ENCODE measurements around the gene PRSS53. TPM values are rescaled to one million over a fixed set of nuclear protein-coding genes. Genes with fewer than 3 reads are reported as not detected.

PRSS53 gene
- total RNA-seq, 1 donor from 2014 or later = 4.4 TPM

DNA sequence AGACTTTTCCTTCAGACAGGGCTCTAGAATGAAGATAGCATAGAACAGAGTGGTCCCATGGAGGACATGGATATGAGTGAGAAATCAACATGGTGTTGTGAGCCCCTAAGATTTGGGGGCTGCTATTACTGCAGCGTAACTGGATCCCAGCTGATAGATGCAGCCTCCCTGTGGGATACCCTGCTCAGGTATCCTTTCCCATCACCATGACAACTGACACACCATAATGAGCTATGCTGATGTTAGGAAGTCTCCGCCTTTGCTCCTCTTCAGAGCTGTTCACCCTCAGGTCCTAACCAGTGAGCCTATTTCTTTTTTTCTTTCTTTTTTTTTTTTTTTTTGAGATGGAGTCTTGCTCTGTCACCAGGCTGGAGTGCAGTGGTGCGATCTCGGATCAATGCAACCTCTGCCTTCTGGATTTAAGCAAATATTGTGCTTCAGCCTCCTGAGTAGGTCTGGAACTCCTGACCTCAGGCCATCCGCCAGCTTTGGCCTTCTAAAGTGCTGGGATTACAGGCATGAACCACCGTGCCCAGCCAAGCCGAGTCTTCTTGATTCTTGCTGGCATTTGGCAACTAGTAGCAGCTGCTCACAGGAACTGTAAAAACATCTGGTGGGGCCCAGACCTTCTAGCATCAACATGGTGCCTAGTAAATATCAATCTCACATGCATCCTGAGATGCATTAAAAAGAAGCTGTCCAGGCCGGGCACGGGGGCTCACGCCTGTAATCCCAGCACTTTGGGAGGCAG is 38.3 kb downstream of the PRSS53 start:
- Mint-ChIP-seq H3K36me3 (ENCODE audit: low read depth) (no peaks in the 10 kb centered on the region), H3K4me1 (no peaks in the 10 kb centered on the region), H3K27me3 (ENCODE audit: low read depth) (peaks cover 2% of the 10 kb centered on the region), H3K4me3 (no peak overlapping the region), H3K27ac (ENCODE audit: unreplicated experiment) (no peak overlapping the region), H3K9me3 (peaks cover 2% of the 10 kb centered on the region)
- TF ChIP-seq, protein P1, sequence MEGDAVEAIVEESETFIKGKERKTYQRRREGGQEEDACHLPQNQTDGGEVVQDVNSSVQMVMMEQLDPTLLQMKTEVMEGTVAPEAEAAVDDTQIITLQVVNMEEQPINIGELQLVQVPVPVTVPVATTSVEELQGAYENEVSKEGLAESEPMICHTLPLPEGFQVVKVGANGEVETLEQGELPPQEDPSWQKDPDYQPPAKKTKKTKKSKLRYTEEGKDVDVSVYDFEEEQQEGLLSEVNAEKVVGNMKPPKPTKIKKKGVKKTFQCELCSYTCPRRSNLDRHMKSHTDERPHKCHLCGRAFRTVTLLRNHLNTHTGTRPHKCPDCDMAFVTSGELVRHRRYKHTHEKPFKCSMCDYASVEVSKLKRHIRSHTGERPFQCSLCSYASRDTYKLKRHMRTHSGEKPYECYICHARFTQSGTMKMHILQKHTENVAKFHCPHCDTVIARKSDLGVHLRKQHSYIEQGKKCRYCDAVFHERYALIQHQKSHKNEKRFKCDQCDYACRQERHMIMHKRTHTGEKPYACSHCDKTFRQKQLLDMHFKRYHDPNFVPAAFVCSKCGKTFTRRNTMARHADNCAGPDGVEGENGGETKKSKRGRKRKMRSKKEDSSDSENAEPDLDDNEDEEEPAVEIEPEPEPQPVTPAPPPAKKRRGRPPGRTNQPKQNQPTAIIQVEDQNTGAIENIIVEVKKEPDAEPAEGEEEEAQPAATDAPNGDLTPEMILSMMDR (conservative IDR thresholded peaks at IDR 0.05) = no peak
- no peak for DNase-seq (ENCODE audit: low read depth, low spot score)

DNA sequence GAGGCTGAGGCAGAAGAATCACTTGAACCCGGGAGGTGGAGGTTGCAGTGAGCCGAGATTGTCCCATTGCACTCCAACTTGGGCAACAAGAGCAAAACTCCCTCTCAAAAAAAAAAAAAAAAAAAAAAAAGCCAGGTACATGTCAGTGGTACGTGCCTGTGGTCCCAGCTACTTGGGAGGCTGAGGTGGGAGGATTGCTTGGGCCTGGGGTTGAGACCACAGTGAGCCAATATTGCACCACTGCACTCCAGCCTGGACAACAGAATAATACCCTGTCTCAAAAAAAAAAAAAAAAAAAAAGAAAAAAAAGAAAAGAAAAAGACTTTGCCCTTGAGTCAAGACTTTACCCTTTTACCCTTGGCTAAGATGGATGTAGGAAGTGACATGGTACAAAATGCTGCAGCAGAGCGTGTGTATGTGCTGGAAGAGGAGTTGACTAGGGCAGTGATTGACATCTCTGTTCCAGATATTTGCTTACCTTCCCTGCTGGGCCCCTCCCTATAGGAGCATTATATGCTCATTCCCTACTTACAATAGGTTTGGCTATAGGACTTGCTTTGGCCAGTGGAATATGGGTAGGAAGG is 44.8 kb downstream of the PRSS53 start:
- Mint-ChIP-seq H3K4me3 (no peak overlapping the region), H3K36me3 (ENCODE audit: low read depth) (no peaks in the 10 kb centered on the region)

DNA sequence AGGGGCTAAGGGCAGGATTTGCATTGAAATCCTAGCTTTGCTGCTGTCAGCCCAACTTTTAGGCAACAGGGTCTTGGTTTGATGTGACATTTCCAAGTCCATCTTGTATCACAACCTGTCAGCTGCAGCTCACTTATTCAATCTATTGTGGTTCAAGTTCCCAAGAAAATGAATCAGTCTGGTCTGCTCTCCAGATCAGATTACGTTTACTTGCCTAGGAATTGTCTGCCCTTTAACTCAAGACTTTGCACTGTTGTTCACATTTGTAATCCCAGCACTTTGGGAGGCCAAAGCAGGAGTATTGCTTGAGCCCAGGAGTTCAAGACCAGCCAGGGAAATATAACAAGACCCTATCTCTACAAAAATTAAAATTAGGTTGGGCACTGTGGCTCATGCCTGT is 45.4 kb downstream of the PRSS53 start:
- TF ChIP-seq, protein P1 (conservative IDR thresholded peaks at IDR 0.05) = no peak
- Mint-ChIP-seq H3K4me3 (no peak overlapping the region), H3K27me3 (ENCODE audit: low read depth) (no peaks in the 10 kb centered on the region), H3K36me3 (ENCODE audit: low read depth) (no peaks in the 10 kb centered on the region), H3K27ac (ENCODE audit: unreplicated experiment) (no peak overlapping the region), H3K9me3 (no peaks in the 10 kb centered on the region), H3K4me1 (no peaks in the 10 kb centered on the region)
- no peak for DNase-seq (ENCODE audit: low read depth, low spot score)

More for the DNA sequence above, 44.8 kb downstream of the PRSS53 start:
- DNase-seq (ENCODE audit: low read depth, low spot score) = no peak
- TF ChIP-seq, protein P1 (conservative IDR thresholded peaks at IDR 0.05) = no peak
- Mint-ChIP-seq H3K4me1 (no peaks in the 10 kb centered on the region), H3K9me3 (no peaks in the 10 kb centered on the region), H3K27ac (ENCODE audit: unreplicated experiment) (no peak overlapping the region), H3K27me3 (ENCODE audit: low read depth) (no peaks in the 10 kb centered on the region)

DNA sequence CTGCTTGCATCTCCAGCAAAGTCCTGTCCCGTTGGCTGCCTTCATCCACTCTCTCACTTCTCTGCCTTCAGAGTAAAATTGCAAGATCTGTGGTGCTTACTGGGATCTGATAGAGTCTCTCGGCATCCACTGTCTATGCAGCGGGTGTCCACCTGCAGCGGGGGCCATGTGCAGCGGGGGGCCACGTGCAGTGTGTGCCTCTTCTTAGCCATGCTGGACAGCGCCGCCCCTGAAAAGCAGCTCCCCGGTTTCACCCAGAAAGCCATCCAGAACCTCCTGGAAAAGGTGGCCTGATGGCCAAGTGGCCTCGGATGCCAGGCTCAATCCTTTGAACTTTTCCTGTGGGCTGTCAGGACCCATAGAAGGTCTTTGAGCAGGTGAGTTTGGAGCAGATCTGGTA is 45.9 kb downstream of the PRSS53 start:
- Mint-ChIP-seq H3K27me3 (ENCODE audit: low read depth) (no peaks in the 10 kb centered on the region), H3K9me3 (no peaks in the 10 kb centered on the region), H3K27ac (ENCODE audit: unreplicated experiment) (no peak overlapping the region), H3K4me3 (no peak overlapping the region), H3K4me1 (no peaks in the 10 kb centered on the region), H3K36me3 (ENCODE audit: low read depth) (no peaks in the 10 kb centered on the region)
- DNase-seq (ENCODE audit: low read depth, low spot score) = no peak
- TF ChIP-seq, protein P1 (conservative IDR thresholded peaks at IDR 0.05) = no peak

DNA sequence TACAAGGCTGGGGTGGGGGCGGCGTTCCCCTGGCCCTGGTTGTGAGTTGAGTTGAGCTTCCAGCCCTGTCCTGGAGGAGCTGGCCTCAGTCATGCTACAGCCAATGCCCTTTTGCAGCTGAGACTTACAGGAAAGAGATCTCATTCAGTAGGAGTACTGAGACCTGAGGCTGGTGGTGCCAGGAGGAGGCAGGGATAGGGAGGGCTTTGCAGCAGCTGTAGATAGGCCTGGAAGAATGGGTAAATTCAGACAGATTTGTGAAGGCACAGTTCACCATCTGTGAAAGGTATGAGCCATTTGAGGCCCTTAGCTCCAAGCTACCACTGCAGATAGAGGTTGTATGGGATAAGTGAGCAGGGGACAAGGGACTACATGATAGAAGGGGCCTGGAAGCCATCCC is 49.8 kb downstream of the PRSS53 start:
- Mint-ChIP-seq H3K27ac (ENCODE audit: unreplicated experiment) (no peak overlapping the region), H3K36me3 (ENCODE audit: low read depth) (peaks cover 2% of the 10 kb centered on the region), H3K9me3 (no peaks in the 10 kb centered on the region), H3K27me3 (ENCODE audit: low read depth) (no peaks in the 10 kb centered on the region), H3K4me1 (peaks cover 4% of the 10 kb centered on the region), H3K4me3 (peak overlapping the region; percentile 23)
- no peak for DNase-seq (ENCODE audit: low read depth, low spot score)
- TF ChIP-seq, protein P1 (conservative IDR thresholded peaks at IDR 0.05) = no peak
